K562 (cell line): ENCODE results near the gene MYO15A. TPM values are rescaled to one million over a fixed set of nuclear protein-coding genes. Genes with fewer than 3 reads are reported as not detected.

Experiments used
- ATAC-seq: fragments of 200-7000 bp; cut with Tn5 transposase; 3 replicates; pipeline ENCODE4 v1.9.1; 2020; ENCODE audit warnings: moderate library complexity
- BruUV-seq: library from RNA; stranded (reverse); fragments of 400-500 nt; replicated peaks from 2 replicates; lab custom pipeline; 2021; lab: Mats Ljungman, UMichigan
- CTCF ChIA-PET: fragments of 300-600 bp; formaldehyde crosslinking; extraction: SDS; loops from one replicate; lab custom pipeline; 2021; ENCODE audit warnings: low intra/inter-chr PET ratio; lab: Yijun Ruan, JAX
- POLR2A ChIA-PET: fragments of 300-600, 350-650 bp; sonication (Branson Sonifier 250); formaldehyde crosslinking; extraction: SDS; loops from one replicate; lab custom pipeline; 2021; ENCODE audit warnings: antibody characterized with exemption, inconsistent platforms; lab: Yijun Ruan, JAX
- DNase-seq, 4 experiments: peaks; one replicate each; pipeline versions ENCODE4 v3.0.0 to v3.0.0-alpha.2; 2011 to 2018; ENCODE audit warnings: low spot score in 3 of 4, mixed read lengths in 3 of 4; ENCODE audit errors: extremely low read depth in 1 of 4
- FAIRE-seq: peaks from 2 replicates; lab custom pipeline; 2011; peaks lifted over from hg19 to GRCh38; lab: Jason Lieb, UNC
- H2AFZ ChIP-seq: 2 replicates; pipeline ENCODE4 v1.6.0; 2011; ENCODE audit warnings: low read depth, low read length, control low read depth, inconsistent platforms
- H3K27ac ChIP-seq: fragments of 200-600 bp; 3 replicates; pipeline ENCODE4 v1.8.0; 2011; ENCODE audit warnings: low read depth, mild to moderate bottlenecking, control low read depth, inconsistent platforms, low read length, moderate library complexity, mixed read lengths; ENCODE audit errors: extremely low read depth
- H3K27me3 ChIP-seq, 2 experiments: fragments of 300-600 bp in 1 of 2; 2 replicates in 1 of 2; 3 replicates in 1 of 2; pipeline versions ENCODE4 v1.6.0 to v1.8.0; 2011; ENCODE audit warnings: inconsistent platforms in 2 of 2, low read length in 2 of 2, mild to moderate bottlenecking in 1 of 2, mixed read lengths in 1 of 2, moderate library complexity in 1 of 2; ENCODE audit not compliant: control insufficient read depth in 2 of 2, insufficient read depth in 2 of 2
- H3K36me3 ChIP-seq: fragments of 300-600 bp; 3 replicates; pipeline ENCODE4 v1.8.0; 2011; ENCODE audit warnings: mild to moderate bottlenecking, low read length, inconsistent platforms; ENCODE audit not compliant: control insufficient read depth, insufficient read depth
- H3K4me1 ChIP-seq, 2 experiments: fragments of 200-600 bp in 1 of 2; replicated peaks in 1 of 2; 2 replicates in 1 of 2; 3 replicates in 1 of 2; pipeline versions ENCODE4 v1.5.1 to v1.8.0; 2011; ENCODE audit warnings: inconsistent platforms in 2 of 2, low read length in 2 of 2, mild to moderate bottlenecking in 1 of 2, mixed read lengths in 1 of 2, moderate library complexity in 1 of 2; ENCODE audit not compliant: control insufficient read depth in 2 of 2, insufficient read depth in 2 of 2
- H3K4me2 ChIP-seq: 2 replicates; pipeline ENCODE4 v1.6.1; 2011; ENCODE audit warnings: low read length, control low read depth, inconsistent platforms, mixed read lengths; ENCODE audit not compliant: insufficient read depth
- H3K4me3 ChIP-seq: fragments of 200-600 bp; sonication (generic), shearing (Covaris generic); 2 replicates; pipeline ENCODE4 v1.5.1; 2016; ENCODE audit warnings: control low read depth, inconsistent platforms
- H3K79me2 ChIP-seq: fragments of 200-600 bp; 3 replicates; pipeline ENCODE4 v1.8.0; 2011; ENCODE audit warnings: low read length, inconsistent platforms; ENCODE audit not compliant: control insufficient read depth, insufficient read depth
- H3K9ac ChIP-seq, 2 experiments: 2 replicates each; pipeline versions ENCODE4 v1.6.0 to v1.6.1; 2011; ENCODE audit warnings: low read depth in 2 of 2, low read length in 2 of 2, control low read depth in 1 of 2, inconsistent platforms in 1 of 2, mild to moderate bottlenecking in 1 of 2, mixed read lengths in 1 of 2; ENCODE audit not compliant: insufficient read depth in 1 of 2
- H3K9me1 ChIP-seq: one replicate; pipeline ENCODE4 v1.6.0; 2011; ENCODE audit warnings: inconsistent platforms, mild to moderate bottlenecking, low read length, moderate library complexity; ENCODE audit not compliant: control insufficient read depth, insufficient read depth
- H3K9me3 ChIP-seq: replicated peaks from 2 replicates; pipeline ENCODE4 v1.5.1; 2011; ENCODE audit warnings: low read depth, low read length, inconsistent platforms; ENCODE audit not compliant: control insufficient read depth, insufficient read depth
- H4K20me1 ChIP-seq: replicated peaks from 2 replicates; pipeline ENCODE4 v1.6.1; 2011; ENCODE audit warnings: low read length, inconsistent platforms, mixed read lengths; ENCODE audit not compliant: control insufficient read depth, insufficient read depth
- CBFA2T3 ChIP-seq: fragments of 450-650 bp; IDR thresholded peaks from 2 replicates; pipeline ENCODE4 v1.6.1; 2017
- CBFB ChIP-seq: sonication (generic); formaldehyde crosslinking; IDR thresholded peaks from 2 replicates; pipeline ENCODE4 v1.4.0; 2020; ENCODE audit warnings: mild to moderate bottlenecking, missing genetic modification reagents
- CTBP1 ChIP-seq: fragments of 450-650 bp; IDR thresholded peaks from 2 replicates; pipeline ENCODE4 v1.6.1; 2016; ENCODE audit warnings: borderline replicate concordance
- KHSRP ChIP-seq: fragments of 450-650 bp; IDR thresholded peaks from 2 replicates; pipeline ENCODE4 v1.6.1; 2017
- MCM7 ChIP-seq, 2 experiments: fragments of 450-650 bp; IDR thresholded peaks; 2 replicates each; pipeline ENCODE4 v1.6.1; 2016 to 2018
- MEIS2 ChIP-seq: fragments of 450-650 bp; IDR thresholded peaks from 2 replicates; pipeline ENCODE4 v1.6.1; 2014; ENCODE audit warnings: mild to moderate bottlenecking; ENCODE audit not compliant: partially characterized antibody
- RBM39 ChIP-seq: fragments of 200-400 bp; formaldehyde crosslinking; optimal IDR thresholded peaks from 2 replicates; pipeline ENCODE3; 2018; ENCODE audit warnings: low read depth, low read length
- RHOXF2B ChIP-seq: fragments of 250-450 bp; sonication (Bioruptor Pico); conservative IDR thresholded peaks from 2 replicates; pipeline ENCODE4 v1.5.1; 2021
- SOX6 ChIP-seq: fragments of 450-650 bp; IDR thresholded peaks from 2 replicates; pipeline ENCODE4 v1.6.1; 2014; ENCODE audit warnings: mild to moderate bottlenecking
- TCF7L2 ChIP-seq: fragments of 150-350 bp; IDR thresholded peaks from 2 replicates; pipeline ENCODE4 v1.6.1; 2016; ENCODE audit warnings: low read depth, mild to moderate bottlenecking, low read length, moderate library complexity
- ZBTB1 ChIP-seq: sonication (generic); formaldehyde crosslinking; IDR thresholded peaks from 2 replicates; pipeline ENCODE4 v1.8.1; 2023; ENCODE audit warnings: missing genetic modification reagents, low read depth, mild to moderate bottlenecking, borderline replicate concordance
- ZNF175 ChIP-seq: fragments of 200-800 bp; sonication (Bioruptor generic); IDR thresholded peaks from 2 replicates; pipeline ENCODE4 v1.6.1; 2016; ENCODE audit warnings: low read depth, mild to moderate bottlenecking, missing genetic modification characterization, missing compliant biosample characterization
- ZNF551 ChIP-seq: fragments of 250-450 bp; sonication (Bioruptor Pico); IDR thresholded peaks from 2 replicates; pipeline ENCODE4 v1.5.0; 2021; ENCODE audit warnings: mild to moderate bottlenecking, moderate library complexity
- WGBS: fragments of 100-300 bp; shearing (Covaris generic); methylation state at CpG from one replicate; pipeline ENCODE4 v1.1.6; 2016; ENCODE audit warnings: low coverage, mixed read lengths; ENCODE audit not compliant: insufficient coverage; ENCODE audit errors: missing lambda C conversion rate; 5-methylcytosine and 5-hydroxymethylcytosine counted together
- in situ Hi-C: fragments of 300-500 bp; cut with MboI; formaldehyde crosslinking; loops from 4 replicates; pipeline ENCODE4 v1.15.0; 2018; ENCODE audit warnings: inconsistent platforms, mixed read lengths
- intact Hi-C: fragments of 100-400 bp; cut with micrococcal nuclease; formaldehyde crosslinking; loops from 2 replicates; pipeline ENCODE4 v1.14.2; 2022
- polyA plus RNA-seq, 8 experiments: library from polyadenylated mRNA; depleted of rRNA in 4 of 8; stranded (reverse) in 5 of 8; unstranded in 3 of 8; fragments of >200 nt; fragmentation: Nextera tagmentation in 2 of 8; fragmentation: Illumina TruSeq in 1 of 8; extraction: Ambion mirVana in 2 of 8; extraction: Trizol in 1 of 8; gene quantifications; 2 replicates each; pipeline versions ENCODE4 v1.2.1 to v1.2.3, GENCODE V29; 2011 to 2014; ENCODE audit warnings: inconsistent platforms in 1 of 8, missing spikeins in 1 of 8
- total RNA-seq, 7 experiments: library from RNA; depleted of rRNA in 6 of 7; stranded (reverse); fragments of >200 nt in 6 of 7; fragmentation: Illumina TruSeq in 2 of 7; extraction: Trizol in 2 of 7; gene quantifications; 2 replicates each; pipeline versions ENCODE4 v1.2.1 to v1.2.3, GENCODE V29; 2011 to 2021; ENCODE audit warnings: low replicate concordance in 1 of 7
- TF ChIP-seq, protein P1 (sequence below): IDR thresholded peaks from 3 replicates; pipeline ENCODE4 v1.6.1; 2011; ENCODE audit warnings: borderline replicate concordance, mild to moderate bottlenecking; ENCODE audit not compliant: insufficient read length, insufficient read depth
- TF ChIP-seq, protein P2 (sequence below): IDR thresholded peaks from 2 replicates; pipeline ENCODE4 v1.6.1; 2011; ENCODE audit not compliant: insufficient read length; ENCODE audit errors: extremely low read depth
- TF ChIP-seq, protein P3 (sequence below): fragments of 450-650 bp; IDR thresholded peaks from 2 replicates; pipeline ENCODE4 v1.6.1; 2017; ENCODE audit warnings: antibody characterized with exemption, mild to moderate bottlenecking
- TF ChIP-seq, protein P4 (sequence below): fragments of 450-650 bp; formaldehyde crosslinking; IDR thresholded peaks from 2 replicates; pipeline ENCODE4 v1.4.0; 2020; ENCODE audit warnings: mild to moderate bottlenecking, mixed read lengths

The MYO15A gene
- total and polyA plus RNA-seq, 9 of the 15 experiments (the other 6 are each of a cell fraction or from before 2014, with no cell fraction given): 0.05 to 0.88 (median 0.14) TPM; not detected in 1

DNA sequence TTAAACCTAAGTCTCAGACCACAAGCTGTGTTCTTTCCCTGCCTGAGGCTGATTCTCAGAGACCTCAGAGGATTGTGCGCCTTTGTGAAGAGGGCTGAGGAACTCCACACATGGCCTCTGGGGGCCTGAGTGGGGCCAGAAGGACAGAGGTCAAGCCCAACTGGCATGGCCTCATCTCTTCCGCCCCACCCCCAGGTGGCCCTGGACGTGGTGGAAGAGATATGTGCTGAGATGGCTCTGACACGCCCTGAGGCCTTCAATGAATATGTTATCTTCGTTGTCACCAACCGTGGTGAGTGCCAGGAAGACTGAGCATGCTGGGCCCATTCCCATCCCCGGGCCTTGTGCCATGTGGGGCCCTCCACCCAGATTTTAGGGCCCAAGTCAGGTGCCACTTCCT is 55.0 kb downstream of the MYO15A start:
- H3K4me1 ChIP-seq: peaks cover 35 to 37% of the 10 kb centered on the region in 2 experiments
- peak overlapping the region; percentile 76 for H2AFZ ChIP-seq
- intact Hi-C loops: no loop called here
- ChIA-PET CTCF (no interaction called here), POLR2A (no interaction called here)
- H3K9ac ChIP-seq: peak overlapping the region in 1 of 2 experiments; percentile 81; a peak in 2 of 4 replicates
- FAIRE-seq (peak; percentile 46), ATAC-seq (peak; percentile 80), DNase-seq (peak; percentile 48 to 62 (median 56))
- in situ Hi-C loops: no loop called here
- peak overlapping the region; percentile 42; the same call in 1 of the 2 replicates for H3K4me2 ChIP-seq
- no peaks in the 10 kb centered on the region for H3K27me3 ChIP-seq
- WGBS: 5% methylated on average over 5 of the region's 7 CpGs
- no peaks in the 10 kb centered on the region for H3K36me3 ChIP-seq
- H3K79me2 ChIP-seq: no peaks in the 10 kb centered on the region
- H3K9me3 ChIP-seq: no peaks in the 10 kb centered on the region; the same call in 1 of the 2 replicates
- H4K20me1 ChIP-seq: no peaks in the 10 kb centered on the region
- H3K9me1 ChIP-seq: no peaks in the 10 kb centered on the region
- no peak overlapping the region for H3K4me3 ChIP-seq
- H3K27ac ChIP-seq: 0 out of 3 replicates have a peak overlapping the region, but pooled peaks have one; percentile 10
- BruUV-seq: no TSS peak
- TF ChIP-seq TCF7L2 (no peak), RBM39 (no peak), ZNF175 (no peak), CBFB (CRISPR knock-in tag) (no peak), CTBP1 (peak; percentile 26; the same call in 1 of the 2 replicates), RHOXF2B (CRISPR knock-in tag) (no peak), MEIS2 (peak; percentile 12), ZNF551 (CRISPR knock-in tag) (no peak), SOX6 (no peak), CBFA2T3 (peak; percentile 44), KHSRP (no peak), ZBTB1 (CRISPR knock-in tag) (no peak), MCM7 (IDR thresholded peaks at IDR 0.05) (no peak)
- TF ChIP-seq, protein P1, sequence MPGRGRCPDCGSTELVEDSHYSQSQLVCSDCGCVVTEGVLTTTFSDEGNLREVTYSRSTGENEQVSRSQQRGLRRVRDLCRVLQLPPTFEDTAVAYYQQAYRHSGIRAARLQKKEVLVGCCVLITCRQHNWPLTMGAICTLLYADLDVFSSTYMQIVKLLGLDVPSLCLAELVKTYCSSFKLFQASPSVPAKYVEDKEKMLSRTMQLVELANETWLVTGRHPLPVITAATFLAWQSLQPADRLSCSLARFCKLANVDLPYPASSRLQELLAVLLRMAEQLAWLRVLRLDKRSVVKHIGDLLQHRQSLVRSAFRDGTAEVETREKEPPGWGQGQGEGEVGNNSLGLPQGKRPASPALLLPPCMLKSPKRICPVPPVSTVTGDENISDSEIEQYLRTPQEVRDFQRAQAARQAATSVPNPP: no peak
- TF ChIP-seq, protein P2, sequence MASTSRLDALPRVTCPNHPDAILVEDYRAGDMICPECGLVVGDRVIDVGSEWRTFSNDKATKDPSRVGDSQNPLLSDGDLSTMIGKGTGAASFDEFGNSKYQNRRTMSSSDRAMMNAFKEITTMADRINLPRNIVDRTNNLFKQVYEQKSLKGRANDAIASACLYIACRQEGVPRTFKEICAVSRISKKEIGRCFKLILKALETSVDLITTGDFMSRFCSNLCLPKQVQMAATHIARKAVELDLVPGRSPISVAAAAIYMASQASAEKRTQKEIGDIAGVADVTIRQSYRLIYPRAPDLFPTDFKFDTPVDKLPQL: no peak
- TF ChIP-seq, protein P3, sequence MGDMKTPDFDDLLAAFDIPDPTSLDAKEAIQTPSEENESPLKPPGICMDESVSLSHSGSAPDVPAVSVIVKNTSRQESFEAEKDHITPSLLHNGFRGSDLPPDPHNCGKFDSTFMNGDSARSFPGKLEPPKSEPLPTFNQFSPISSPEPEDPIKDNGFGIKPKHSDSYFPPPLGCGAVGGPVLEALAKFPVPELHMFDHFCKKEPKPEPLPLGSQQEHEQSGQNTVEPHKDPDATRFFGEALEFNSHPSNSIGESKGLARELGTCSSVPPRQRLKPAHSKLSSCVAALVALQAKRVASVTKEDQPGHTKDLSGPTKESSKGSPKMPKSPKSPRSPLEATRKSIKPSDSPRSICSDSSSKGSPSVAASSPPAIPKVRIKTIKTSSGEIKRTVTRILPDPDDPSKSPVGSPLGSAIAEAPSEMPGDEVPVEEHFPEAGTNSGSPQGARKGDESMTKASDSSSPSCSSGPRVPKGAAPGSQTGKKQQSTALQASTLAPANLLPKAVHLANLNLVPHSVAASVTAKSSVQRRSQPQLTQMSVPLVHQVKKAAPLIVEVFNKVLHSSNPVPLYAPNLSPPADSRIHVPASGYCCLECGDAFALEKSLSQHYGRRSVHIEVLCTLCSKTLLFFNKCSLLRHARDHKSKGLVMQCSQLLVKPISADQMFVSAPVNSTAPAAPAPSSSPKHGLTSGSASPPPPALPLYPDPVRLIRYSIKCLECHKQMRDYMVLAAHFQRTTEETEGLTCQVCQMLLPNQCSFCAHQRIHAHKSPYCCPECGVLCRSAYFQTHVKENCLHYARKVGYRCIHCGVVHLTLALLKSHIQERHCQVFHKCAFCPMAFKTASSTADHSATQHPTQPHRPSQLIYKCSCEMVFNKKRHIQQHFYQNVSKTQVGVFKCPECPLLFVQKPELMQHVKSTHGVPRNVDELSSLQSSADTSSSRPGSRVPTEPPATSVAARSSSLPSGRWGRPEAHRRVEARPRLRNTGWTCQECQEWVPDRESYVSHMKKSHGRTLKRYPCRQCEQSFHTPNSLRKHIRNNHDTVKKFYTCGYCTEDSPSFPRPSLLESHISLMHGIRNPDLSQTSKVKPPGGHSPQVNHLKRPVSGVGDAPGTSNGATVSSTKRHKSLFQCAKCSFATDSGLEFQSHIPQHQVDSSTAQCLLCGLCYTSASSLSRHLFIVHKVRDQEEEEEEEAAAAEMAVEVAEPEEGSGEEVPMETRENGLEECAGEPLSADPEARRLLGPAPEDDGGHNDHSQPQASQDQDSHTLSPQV: peak; percentile 40; the same call in 1 of the 2 replicates
- TF ChIP-seq, protein P4, sequence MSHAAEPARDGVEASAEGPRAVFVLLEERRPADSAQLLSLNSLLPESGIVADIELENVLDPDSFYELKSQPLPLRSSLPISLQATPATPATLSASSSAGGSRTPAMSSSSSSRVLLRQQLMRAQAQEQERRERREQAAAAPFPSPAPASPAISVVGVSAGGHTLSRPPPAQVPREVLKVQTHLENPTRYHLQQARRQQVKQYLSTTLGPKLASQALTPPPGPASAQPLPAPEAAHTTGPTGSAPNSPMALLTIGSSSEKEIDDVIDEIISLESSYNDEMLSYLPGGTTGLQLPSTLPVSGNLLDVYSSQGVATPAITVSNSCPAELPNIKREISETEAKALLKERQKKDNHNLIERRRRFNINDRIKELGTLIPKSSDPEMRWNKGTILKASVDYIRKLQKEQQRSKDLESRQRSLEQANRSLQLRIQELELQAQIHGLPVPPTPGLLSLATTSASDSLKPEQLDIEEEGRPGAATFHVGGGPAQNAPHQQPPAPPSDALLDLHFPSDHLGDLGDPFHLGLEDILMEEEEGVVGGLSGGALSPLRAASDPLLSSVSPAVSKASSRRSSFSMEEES: no peak
